HEK293 (cell line): Measurements from ENCODE around the gene UBL7.

Experiments used
- CTCF ChIA-PET: fragments of 350-600 bp; formaldehyde crosslinking; extraction: SDS; loops from one replicate; lab custom pipeline; 2021; ENCODE audit warnings: antibody characterized with exemption; lab: Yijun Ruan, JAX
- POLR2A ChIA-PET: fragments of 300-600 bp; formaldehyde crosslinking; extraction: SDS; loops from one replicate; lab custom pipeline; 2020; ENCODE audit warnings: antibody characterized with exemption, inconsistent platforms; lab: Yijun Ruan, JAX
- H3K27ac ChIP-seq: fragments of 200-500 bp; sonication (Bioruptor generic); 2 replicates; pipeline ENCODE4 v1.5.1; 2014; ENCODE audit warnings: low read depth, low read length, control low read depth, inconsistent platforms; ENCODE audit errors: extremely low read depth
- H3K36me3 ChIP-seq, 2 experiments: fragments of 200-500 bp in 1 of 2; sonication (Bioruptor generic) in 1 of 2; 1 replicate in 1 of 2; 2 replicates in 1 of 2; pipeline ENCODE4 v1.5.1; 2014 to 2017; ENCODE audit warnings: inconsistent platforms in 2 of 2, low read length in 2 of 2; ENCODE audit not compliant: control insufficient read depth in 2 of 2, insufficient read depth in 1 of 2
- H3K4me1 ChIP-seq: fragments of 200-500 bp; sonication (Bioruptor generic); 2 replicates; pipeline ENCODE4 v1.5.1; 2014; ENCODE audit warnings: mild to moderate bottlenecking, low read length, inconsistent platforms; ENCODE audit not compliant: control insufficient read depth, insufficient read depth
- H3K4me3 ChIP-seq: 2 replicates; pipeline ENCODE4 v1.5.1; 2011; ENCODE audit warnings: low read depth, mild to moderate bottlenecking, control low read depth, low read length, moderate library complexity
- H3K9me3 ChIP-seq: fragments of 200-500 bp; sonication (Bioruptor generic); 2 replicates; pipeline ENCODE4 v1.5.1; 2014; ENCODE audit warnings: low read depth, low read length, inconsistent platforms; ENCODE audit not compliant: control insufficient read depth, insufficient read depth
- EGR2 ChIP-seq: fragments of 450-650 bp; formaldehyde crosslinking; IDR thresholded peaks from 2 replicates; pipeline ENCODE4 v1.5.1; 2016; ENCODE audit warnings: low read depth, missing biosample characterization, missing genetic modification characterization
- GLIS2 ChIP-seq: fragments of 450-650 bp; formaldehyde crosslinking; IDR thresholded peaks from 2 replicates; pipeline ENCODE4 v1.5.1; 2016; ENCODE audit warnings: missing biosample characterization, missing genetic modification characterization
- KLF7 ChIP-seq: fragments of 450-650 bp; formaldehyde crosslinking; IDR thresholded peaks from 2 replicates; pipeline ENCODE4 v1.5.1; 2016; ENCODE audit warnings: missing biosample characterization, missing genetic modification characterization, borderline replicate concordance
- MYNN ChIP-seq: fragments of 450-650 bp; formaldehyde crosslinking; IDR thresholded peaks from 2 replicates; pipeline ENCODE4 v1.5.1; 2016; ENCODE audit warnings: missing biosample characterization, missing genetic modification characterization, borderline replicate concordance
- PRDM10 ChIP-seq: fragments of 450-650 bp; formaldehyde crosslinking; IDR thresholded peaks from 2 replicates; pipeline ENCODE4 v1.5.1; 2016; ENCODE audit warnings: missing biosample characterization, missing genetic modification characterization
- RBAK ChIP-seq: fragments of 450-650 bp; formaldehyde crosslinking; IDR thresholded peaks from 2 replicates; pipeline ENCODE4 v1.5.1; 2016; ENCODE audit warnings: missing biosample characterization, missing genetic modification characterization
- SP7 ChIP-seq: fragments of 450-650 bp; formaldehyde crosslinking; IDR thresholded peaks from 2 replicates; pipeline ENCODE4 v1.5.1; 2016; ENCODE audit warnings: missing biosample characterization, missing genetic modification characterization
- TCF7L2 ChIP-seq: IDR thresholded peaks from 2 replicates; pipeline ENCODE4 v1.6.1; 2011; ENCODE audit warnings: low read depth, mild to moderate bottlenecking, inconsistent platforms, low read length, moderate library complexity, borderline replicate concordance
- ZBTB48 ChIP-seq: fragments of 450-650 bp; formaldehyde crosslinking; IDR thresholded peaks from 2 replicates; pipeline ENCODE4 v1.5.1; 2016; ENCODE audit warnings: missing biosample characterization, missing genetic modification characterization
- ZBTB8A ChIP-seq: fragments of 450-650 bp; formaldehyde crosslinking; IDR thresholded peaks from 2 replicates; pipeline ENCODE4 v1.5.1; 2016; ENCODE audit warnings: missing biosample characterization, missing genetic modification characterization
- ZFP69B ChIP-seq: fragments of 450-650 bp; formaldehyde crosslinking; IDR thresholded peaks from 2 replicates; pipeline ENCODE4 v1.5.1; 2016; ENCODE audit warnings: missing biosample characterization, missing genetic modification characterization
- ZNF121 ChIP-seq: fragments of 450-650 bp; formaldehyde crosslinking; IDR thresholded peaks from 2 replicates; pipeline ENCODE4 v1.5.1; 2016; ENCODE audit warnings: missing biosample characterization, missing genetic modification characterization
- ZNF140 ChIP-seq: fragments of 450-650 bp; formaldehyde crosslinking; IDR thresholded peaks from 2 replicates; pipeline ENCODE4 v1.5.1; 2016; ENCODE audit warnings: missing biosample characterization, missing genetic modification characterization
- ZNF16 ChIP-seq: fragments of 450-650 bp; formaldehyde crosslinking; IDR thresholded peaks from 2 replicates; pipeline ENCODE4 v1.5.1; 2016; ENCODE audit warnings: low read depth, missing biosample characterization, missing genetic modification characterization
- ZNF169 ChIP-seq: fragments of 450-650 bp; formaldehyde crosslinking; IDR thresholded peaks from 2 replicates; pipeline ENCODE4 v1.5.1; 2016; ENCODE audit warnings: missing biosample characterization, missing genetic modification characterization
- ZNF248 ChIP-seq: fragments of 450-650 bp; formaldehyde crosslinking; IDR thresholded peaks from 2 replicates; pipeline ENCODE4 v1.5.1; 2017; ENCODE audit warnings: missing biosample characterization, missing genetic modification characterization
- ZNF311 ChIP-seq: fragments of 450-650 bp; formaldehyde crosslinking; IDR thresholded peaks from 2 replicates; pipeline ENCODE4 v1.5.1; 2017; ENCODE audit warnings: missing biosample characterization, missing genetic modification characterization, borderline replicate concordance
- ZNF423 ChIP-seq: fragments of 450-650 bp; formaldehyde crosslinking; IDR thresholded peaks from 2 replicates; pipeline ENCODE4 v1.5.1; 2016; ENCODE audit warnings: missing biosample characterization, missing genetic modification characterization
- ZNF473 ChIP-seq: fragments of 450-650 bp; formaldehyde crosslinking; IDR thresholded peaks from 2 replicates; pipeline ENCODE4 v1.5.1; 2017; ENCODE audit warnings: missing biosample characterization, missing genetic modification characterization
- ZNF521 ChIP-seq: fragments of 450-650 bp; formaldehyde crosslinking; IDR thresholded peaks from 2 replicates; pipeline ENCODE4 v1.5.1; 2017; ENCODE audit warnings: missing biosample characterization, mild to moderate bottlenecking, missing genetic modification characterization
- ZNF555 ChIP-seq: fragments of 450-650 bp; formaldehyde crosslinking; conservative IDR thresholded peaks from 2 replicates; pipeline ENCODE4 v1.5.1; 2017; ENCODE audit warnings: missing biosample characterization, mild to moderate bottlenecking, missing genetic modification characterization, inconsistent platforms
- ZNF561 ChIP-seq: fragments of 450-650 bp; IDR thresholded peaks from 2 replicates; pipeline ENCODE4 v1.5.1; 2018; ENCODE audit warnings: missing biosample characterization, missing genetic modification characterization, borderline replicate concordance
- ZNF585B ChIP-seq: fragments of 450-650 bp; formaldehyde crosslinking; IDR thresholded peaks from 2 replicates; pipeline ENCODE4 v1.5.1; 2016; ENCODE audit warnings: missing biosample characterization, missing genetic modification characterization
- ZNF600 ChIP-seq: fragments of 450-650 bp; formaldehyde crosslinking; IDR thresholded peaks from 2 replicates; pipeline ENCODE4 v1.5.1; 2016; ENCODE audit warnings: missing biosample characterization, missing genetic modification characterization
- ZNF777 ChIP-seq: fragments of 450-650 bp; formaldehyde crosslinking; IDR thresholded peaks from 2 replicates; pipeline ENCODE4 v1.5.1; 2017; ENCODE audit warnings: missing biosample characterization, missing genetic modification characterization, borderline replicate concordance
- TF ChIP-seq, protein P1 (sequence below): fragments of 450-650 bp; IDR thresholded peaks from 2 replicates; pipeline ENCODE4 v1.5.1; 2018; ENCODE audit warnings: missing biosample characterization, mild to moderate bottlenecking, missing genetic modification characterization

Gene UBL7

GRCh38 chr15:74432271-74432967, 28.5 kb downstream of the UBL7 start (continued):
- TF ChIP-seq TCF7L2 (no peak), ZNF585B (tag by site-specific recombination) (no peak), ZNF423 (tag by site-specific recombination) (no peak), ZNF140 (tag by site-specific recombination) (no peak), KLF7 (tag by site-specific recombination) (no peak), MYNN (no peak), ZBTB48 (peak; percentile 44), GLIS2 (tag by site-specific recombination) (peak; percentile 53; the same call in 1 of the 2 replicates), RBAK (tag by site-specific recombination) (no peak), ZNF521 (tag by site-specific recombination) (no peak), ZNF600 (tag by site-specific recombination) (0 out of 2 replicates have a peak, but pooled peaks have one; percentile 34)

DNA sequence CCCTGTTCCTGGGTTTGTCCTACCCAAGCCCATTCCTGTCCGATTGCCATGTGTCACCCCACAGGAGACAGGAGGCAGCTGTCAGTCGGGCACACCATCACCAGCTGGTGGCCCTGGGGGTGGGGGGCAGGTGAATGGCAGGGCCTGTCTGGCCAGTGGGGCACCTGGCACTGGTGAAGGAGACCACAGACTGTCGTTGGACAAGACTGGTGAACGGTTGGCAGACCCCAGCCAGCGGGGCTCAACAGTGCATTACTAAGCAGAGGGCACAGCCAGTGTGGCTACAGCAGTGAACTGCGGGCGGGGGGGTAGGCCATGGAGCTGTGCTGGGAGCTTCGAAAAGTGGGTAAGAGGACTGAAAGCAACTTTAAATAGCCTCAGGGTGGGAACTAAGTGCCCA, 29.3 kb downstream of the UBL7 start:
- TF ChIP-seq SP7 (tag by site-specific recombination), result no peak
- no peak for TF ChIP-seq EGR2 (tag by site-specific recombination)
- TF ChIP-seq ZNF561 (tag by site-specific recombination), result no peak
- no peak for TF ChIP-seq ZNF16
- TF ChIP-seq PRDM10 (tag by site-specific recombination), result no peak
- TF ChIP-seq ZNF140 (tag by site-specific recombination), result no peak
- no peak for TF ChIP-seq ZBTB8A (tag by site-specific recombination)
- TF ChIP-seq RBAK (tag by site-specific recombination), result no peak
- no peak for TF ChIP-seq ZNF248 (tag by site-specific recombination)
- no peak for TF ChIP-seq ZNF121 (tag by site-specific recombination)
- TF ChIP-seq ZNF311, result no peak
- TF ChIP-seq ZNF169 (tag by site-specific recombination), result no peak
- TF ChIP-seq ZNF777 (tag by site-specific recombination), result no peak
- TF ChIP-seq ZFP69B (tag by site-specific recombination), result no peak
- TF ChIP-seq ZNF555 (tag by site-specific recombination), result no peak
- TF ChIP-seq, protein P1, sequence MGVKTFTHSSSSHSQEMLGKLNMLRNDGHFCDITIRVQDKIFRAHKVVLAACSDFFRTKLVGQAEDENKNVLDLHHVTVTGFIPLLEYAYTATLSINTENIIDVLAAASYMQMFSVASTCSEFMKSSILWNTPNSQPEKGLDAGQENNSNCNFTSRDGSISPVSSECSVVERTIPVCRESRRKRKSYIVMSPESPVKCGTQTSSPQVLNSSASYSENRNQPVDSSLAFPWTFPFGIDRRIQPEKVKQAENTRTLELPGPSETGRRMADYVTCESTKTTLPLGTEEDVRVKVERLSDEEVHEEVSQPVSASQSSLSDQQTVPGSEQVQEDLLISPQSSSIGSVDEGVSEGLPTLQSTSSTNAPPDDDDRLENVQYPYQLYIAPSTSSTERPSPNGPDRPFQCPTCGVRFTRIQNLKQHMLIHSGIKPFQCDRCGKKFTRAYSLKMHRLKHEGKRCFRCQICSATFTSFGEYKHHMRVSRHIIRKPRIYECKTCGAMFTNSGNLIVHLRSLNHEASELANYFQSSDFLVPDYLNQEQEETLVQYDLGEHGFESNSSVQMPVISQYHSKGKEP (tag by site-specific recombination), result no peak
- no peak for TF ChIP-seq ZNF473 (tag by site-specific recombination)
- H3K36me3 ChIP-seq, result no peaks in the 10 kb centered on the region
- H3K4me1 ChIP-seq, result peaks cover 4% of the 10 kb centered on the region
- POLR2A ChIA-PET, result interaction anchor here (0.7 to 1.2 kb wide), 3 partner anchors 24 to 39 kb away, joined by 3 to 5 read pairs (median 3); partner anchors contain the start of gene UBL7
- H3K27ac ChIP-seq, result no peak overlapping the region
- no peaks in the 10 kb centered on the region for H3K9me3 ChIP-seq
- CTCF ChIA-PET, result interaction anchor here (0.6 to 26.4 kb wide), 3 partner anchors 53 to 571 kb away, joined by 3 to 768 read pairs (median 3); partner anchors contain the start of gene CYP11A1
- H3K4me3 ChIP-seq, result no peak overlapping the region
